Raji (cell line): ENCODE results near the gene COPZ1.

ENCODE experiments used
- POLR2A ChIP-seq: IDR thresholded peaks from 2 replicates; pipeline ENCODE4 v1.6.1; 2011; ENCODE audit warnings: low read depth, low read length, control low read depth; ENCODE audit not compliant: insufficient read depth

Gene COPZ1

GRCh38 chr12:54378796-54379397 lies 54.0 kb downstream of the COPZ1 start:
- no peak for TF ChIP-seq POLR2A

GRCh38 chr12:54379398-54380201 lies 54.7 kb downstream of the COPZ1 start:
- TF ChIP-seq POLR2A: no peak

- TF ChIP-seq POLR2A: no peak
Observed at GRCh38 chr12:54381136-54381535, 56.2 kb downstream of the COPZ1 start.

GRCh38 chr12:54383041-54383609 lies 58.2 kb downstream of the COPZ1 start:
- TF ChIP-seq POLR2A: no peak

GRCh38 chr12:54384591-54385041 lies 59.7 kb downstream of the COPZ1 start, which contains the start of gene ZNF385A:
TSS of gene ZNF385A (minus strand) at chr12:54384733. CDS start at chr12:54384514, 219 bp downstream.
- TF ChIP-seq POLR2A: no peak

GRCh38 chr12:54385251-54385914 lies 60.5 kb downstream of the COPZ1 start:
- no peak for TF ChIP-seq POLR2A

GRCh38 chr12:54386403-54387113 lies 61.6 kb downstream of the COPZ1 start:
- TF ChIP-seq POLR2A: no peak

GRCh38 chr12:54387114-54387467 lies 62.2 kb downstream of the COPZ1 start:
- no peak for TF ChIP-seq POLR2A

GRCh38 chr12:54388237-54389133 lies 63.6 kb downstream of the COPZ1 start:
- no peak for TF ChIP-seq POLR2A

- no peak for TF ChIP-seq POLR2A
Observed at GRCh38 chr12:54389134-54389508, 64.2 kb downstream of the COPZ1 start.

GRCh38 chr12:54389607-54390175 lies 64.8 kb downstream of the COPZ1 start:
- TF ChIP-seq POLR2A: no peak

GRCh38 chr12:54390176-54390667 lies 65.3 kb downstream of the COPZ1 start:
- TF ChIP-seq POLR2A: no peak
